NOMO-1 treated with dmso at 0.1 percent for 144 hours (cell line): ENCODE measurements around the gene IFT27.

ENCODE experiments used
- DNase-seq: peaks from one replicate; lab custom pipeline; 2025; ENCODE audit not compliant: unreplicated experiment; lab: John Stamatoyannopoulos, UW

Gene IFT27, protein sequence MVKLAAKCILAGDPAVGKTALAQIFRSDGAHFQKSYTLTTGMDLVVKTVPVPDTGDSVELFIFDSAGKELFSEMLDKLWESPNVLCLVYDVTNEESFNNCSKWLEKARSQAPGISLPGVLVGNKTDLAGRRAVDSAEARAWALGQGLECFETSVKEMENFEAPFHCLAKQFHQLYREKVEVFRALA

DNA sequence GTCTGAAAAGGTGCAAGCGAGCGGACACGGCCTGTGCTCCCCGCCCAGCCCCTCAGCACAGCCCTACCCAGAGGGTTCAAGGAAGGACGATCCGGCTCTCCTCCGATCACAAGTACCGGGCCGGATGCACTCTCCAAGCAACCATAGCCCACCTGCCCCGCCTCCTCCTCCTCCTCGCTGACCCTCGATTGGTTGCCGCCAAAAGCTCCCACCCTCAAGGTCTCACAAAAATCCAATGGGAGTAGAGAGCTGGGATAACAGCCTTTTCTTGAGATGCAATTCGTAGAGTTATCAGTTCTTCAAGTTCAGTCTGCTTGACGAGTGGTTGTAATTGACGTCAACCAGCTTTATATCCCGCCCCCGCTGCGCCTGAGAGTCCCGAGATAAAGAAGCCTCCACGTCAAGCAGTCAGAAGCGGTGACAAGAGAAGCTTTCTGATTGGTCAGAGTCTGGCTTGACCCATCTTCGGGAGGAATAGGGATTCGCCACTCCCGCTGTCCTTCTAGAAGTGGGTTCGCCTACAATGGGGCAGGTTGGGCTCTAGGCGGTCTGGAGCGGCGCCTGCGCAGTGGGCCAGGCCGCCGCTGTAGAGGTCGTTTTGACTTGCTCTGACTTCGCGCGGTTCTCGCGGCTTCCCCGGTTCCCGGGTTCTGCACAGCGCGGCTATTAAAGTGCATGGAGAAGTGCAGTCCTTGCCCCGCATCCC lies at the start of gene IFT27:
TSS of gene IFT27 (minus strand) at position 156 of the 706 bp plus-strand sequence. CDS start 412 bp downstream, outside the sequence.
- DNase-seq = peak; percentile 98

DNA sequence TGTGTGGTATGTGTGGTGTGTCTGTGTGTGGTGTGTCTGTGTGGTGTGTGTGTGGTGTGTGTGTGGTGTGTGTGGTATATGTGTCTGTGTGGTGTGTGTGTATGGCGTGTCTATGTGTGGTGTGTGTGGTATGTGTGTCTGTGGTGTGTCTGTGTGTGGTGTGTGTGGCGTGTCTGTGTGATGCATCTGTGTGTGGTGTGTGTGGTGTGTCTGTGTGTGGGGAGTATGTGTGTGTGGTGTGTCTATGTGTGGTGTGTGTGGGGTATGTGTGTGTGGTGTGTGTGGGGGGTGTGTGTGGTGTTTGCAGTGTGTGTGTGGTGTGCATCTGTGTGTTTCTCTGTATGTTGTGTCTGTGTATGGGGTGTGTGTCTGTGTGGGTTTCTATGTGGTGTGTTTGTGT lies 48.7 kb upstream of the IFT27 start:
- no peak for DNase-seq

DNA sequence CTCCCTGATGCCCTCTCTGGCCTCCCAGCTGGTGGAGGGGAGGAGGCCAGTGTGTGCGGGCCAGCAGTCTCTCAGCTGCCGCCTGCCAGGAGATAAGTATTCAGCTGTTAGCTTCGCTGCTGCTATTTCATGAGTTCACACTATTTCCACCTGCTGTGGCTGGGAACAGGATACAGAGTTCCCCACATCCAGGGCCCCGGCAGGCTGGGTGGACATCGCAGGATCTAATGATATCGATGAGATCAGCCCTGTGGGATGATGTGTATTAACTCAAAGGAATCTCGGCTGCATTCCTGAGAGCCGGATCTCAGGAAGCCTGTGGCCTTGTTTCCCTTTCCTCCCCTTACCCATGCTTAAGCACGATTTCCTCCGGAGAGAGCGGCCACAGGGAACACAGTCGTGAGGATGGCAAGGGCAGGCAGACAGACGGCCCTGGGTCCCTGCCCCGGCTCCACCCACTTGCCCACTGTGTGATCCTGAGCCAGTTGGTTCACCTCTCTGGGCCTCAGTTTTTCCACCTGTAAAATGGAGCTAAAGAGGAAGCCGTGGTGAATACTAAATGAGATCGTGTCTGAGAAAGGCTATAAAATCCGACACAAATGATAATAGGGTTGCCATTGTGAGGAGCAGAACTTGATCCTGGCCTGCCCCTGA lies 47.4 kb upstream of the IFT27 start:
- DNase-seq = no peak

DNA sequence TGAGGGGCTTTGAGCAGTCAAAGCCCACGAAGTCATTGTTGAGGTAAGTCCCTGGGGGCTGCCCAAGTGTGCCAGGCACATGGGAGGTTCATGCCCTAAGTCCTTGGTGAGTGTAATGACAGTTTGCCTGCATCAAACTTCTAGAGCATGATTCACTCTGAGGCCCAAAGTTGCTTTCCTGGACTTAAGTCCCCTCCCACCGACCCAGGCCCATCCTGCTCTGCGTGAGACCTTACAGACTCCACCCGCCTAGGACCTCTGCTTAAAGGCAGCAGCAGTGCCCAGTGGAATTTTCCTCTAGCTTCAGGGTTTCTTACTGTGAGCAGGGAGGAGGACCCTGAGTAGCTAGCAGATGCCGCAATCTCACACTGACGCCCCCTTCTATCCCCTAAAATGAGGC lies 46.7 kb upstream of the IFT27 start:
- no peak for DNase-seq

DNA sequence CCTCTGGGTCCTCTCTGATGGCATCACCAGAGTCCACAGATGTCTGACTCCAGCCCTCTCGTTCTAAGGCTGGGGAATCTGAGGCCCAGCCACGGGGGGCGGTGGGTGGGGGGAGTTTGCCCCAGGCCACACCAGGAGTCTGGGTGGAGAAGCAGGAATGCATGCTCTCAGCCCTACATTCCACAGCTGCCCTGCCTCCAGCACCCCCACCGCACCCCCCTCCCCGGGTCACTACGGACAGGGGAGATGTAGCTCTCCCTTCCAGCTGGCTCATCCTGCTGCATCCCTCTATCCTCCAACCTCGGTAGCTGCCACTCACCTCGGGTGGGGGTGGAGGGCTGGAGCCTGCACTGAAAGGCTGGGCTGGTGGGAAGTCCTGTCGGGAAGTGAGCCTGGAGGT lies 43.2 kb upstream of the IFT27 start:
- DNase-seq = no peak

DNA sequence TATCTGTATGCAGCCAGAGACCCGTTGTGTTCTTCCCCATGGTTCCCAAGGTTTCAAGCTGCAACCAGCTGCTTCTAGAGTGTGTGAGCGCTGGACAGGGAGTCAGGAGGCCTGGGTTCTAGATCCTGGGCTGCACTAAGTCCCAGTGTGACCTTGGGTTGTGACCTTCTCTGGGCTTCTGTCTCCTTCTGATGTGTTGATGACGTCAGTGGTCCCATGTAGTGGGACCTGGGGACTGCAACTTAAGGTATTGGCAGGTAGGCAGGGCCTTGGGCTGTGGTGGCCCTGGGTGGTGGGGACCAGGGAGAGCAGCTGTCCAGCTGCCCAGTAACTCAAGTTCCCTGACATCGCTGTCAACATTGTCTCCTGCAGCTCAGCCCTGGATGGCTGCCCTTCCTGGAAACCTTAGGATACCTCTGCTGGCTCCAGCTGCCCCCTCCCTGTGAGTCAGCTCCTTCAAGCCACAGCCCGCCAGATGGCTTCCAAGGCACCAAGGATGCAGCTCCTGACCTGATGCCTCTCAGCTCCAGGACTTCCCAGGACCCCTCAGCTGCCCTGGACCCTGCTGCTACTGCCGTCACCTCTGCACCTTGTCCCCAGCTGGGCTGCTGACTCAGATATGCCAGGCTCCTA lies 42.2 kb upstream of the IFT27 start:
- no peak for DNase-seq

DNA sequence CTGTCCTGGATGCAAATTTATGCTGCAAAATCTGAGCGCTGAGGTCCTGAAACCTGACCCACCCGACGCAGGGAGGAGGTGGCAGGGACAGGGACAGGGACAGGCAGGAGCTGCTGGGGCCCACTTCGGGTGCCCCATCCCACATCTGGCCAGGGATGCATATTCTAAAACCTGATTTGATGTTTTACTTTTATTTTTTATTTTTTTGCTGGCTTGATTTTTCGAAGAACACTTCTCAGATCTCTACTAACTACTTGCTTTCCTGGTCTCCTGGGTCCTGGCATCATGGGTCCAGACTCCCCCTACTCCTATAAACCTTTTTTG lies 41.6 kb upstream of the IFT27 start:
- DNase-seq = no peak

DNA sequence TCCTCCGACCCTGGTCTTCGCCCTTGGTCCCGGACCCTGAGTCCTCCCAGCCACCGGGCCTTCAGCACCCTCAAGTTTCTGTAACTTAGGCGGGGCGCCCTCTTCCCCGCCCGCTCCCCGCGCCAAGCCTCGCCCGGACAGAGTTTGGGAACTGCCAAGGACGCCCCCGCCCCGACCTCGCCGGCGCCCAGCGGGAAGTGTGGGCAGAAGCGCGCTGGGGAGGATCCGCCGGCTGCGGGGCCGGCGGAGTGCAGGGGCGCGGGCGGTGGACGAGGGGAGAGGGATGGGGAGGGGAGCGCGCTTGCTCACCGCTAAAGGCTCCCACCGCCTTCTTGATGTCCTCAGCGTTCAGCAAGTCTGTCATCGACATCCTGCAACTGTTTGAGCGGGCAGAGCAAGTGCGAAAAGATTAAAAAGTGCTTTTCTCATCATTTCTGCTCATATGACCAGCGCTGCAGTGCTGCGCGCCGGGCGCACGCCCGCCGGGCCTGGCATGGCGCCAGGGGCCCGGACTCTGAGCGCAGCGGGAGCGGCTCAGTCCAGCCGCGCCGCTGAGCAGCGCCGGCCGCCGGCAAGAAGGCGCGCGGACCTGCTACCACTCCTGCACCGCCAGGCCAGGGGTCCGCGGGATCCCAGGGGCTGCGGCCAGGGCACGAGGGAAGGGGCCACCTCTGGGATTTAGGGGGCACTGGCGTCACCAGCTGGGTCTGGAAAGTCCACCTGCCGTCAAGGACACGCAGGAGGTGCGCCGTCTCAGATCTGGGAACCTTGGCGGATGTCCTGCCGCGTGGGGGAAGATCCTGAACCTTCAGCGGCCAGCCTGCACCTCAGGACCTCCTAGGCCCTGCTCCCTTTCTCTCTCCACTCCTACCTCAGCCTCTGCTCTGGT lies 41.0 kb upstream of the IFT27 start, which contains the start of gene PVALB:
TSS of gene PVALB (minus strand) at position 400 of the 889 bp plus-strand sequence. CDS start at position 370, 30 bp downstream.
- DNase-seq = no peak

DNA sequence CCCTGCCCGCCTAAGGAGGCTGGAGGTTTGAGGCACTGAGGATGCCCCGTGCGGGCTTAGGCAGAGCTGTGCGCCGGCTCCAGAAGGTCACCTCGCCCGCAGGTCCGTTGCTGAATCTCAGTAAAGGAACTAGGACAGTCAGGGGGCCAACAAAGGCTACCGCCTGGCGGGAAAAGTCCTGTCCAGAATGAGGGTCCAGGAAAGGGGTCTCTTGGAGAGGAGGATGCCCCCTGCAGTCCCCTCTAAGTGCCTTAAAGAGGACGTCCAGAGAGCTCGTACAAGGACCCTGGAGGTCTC lies 40.4 kb upstream of the IFT27 start:
- no peak for DNase-seq

DNA sequence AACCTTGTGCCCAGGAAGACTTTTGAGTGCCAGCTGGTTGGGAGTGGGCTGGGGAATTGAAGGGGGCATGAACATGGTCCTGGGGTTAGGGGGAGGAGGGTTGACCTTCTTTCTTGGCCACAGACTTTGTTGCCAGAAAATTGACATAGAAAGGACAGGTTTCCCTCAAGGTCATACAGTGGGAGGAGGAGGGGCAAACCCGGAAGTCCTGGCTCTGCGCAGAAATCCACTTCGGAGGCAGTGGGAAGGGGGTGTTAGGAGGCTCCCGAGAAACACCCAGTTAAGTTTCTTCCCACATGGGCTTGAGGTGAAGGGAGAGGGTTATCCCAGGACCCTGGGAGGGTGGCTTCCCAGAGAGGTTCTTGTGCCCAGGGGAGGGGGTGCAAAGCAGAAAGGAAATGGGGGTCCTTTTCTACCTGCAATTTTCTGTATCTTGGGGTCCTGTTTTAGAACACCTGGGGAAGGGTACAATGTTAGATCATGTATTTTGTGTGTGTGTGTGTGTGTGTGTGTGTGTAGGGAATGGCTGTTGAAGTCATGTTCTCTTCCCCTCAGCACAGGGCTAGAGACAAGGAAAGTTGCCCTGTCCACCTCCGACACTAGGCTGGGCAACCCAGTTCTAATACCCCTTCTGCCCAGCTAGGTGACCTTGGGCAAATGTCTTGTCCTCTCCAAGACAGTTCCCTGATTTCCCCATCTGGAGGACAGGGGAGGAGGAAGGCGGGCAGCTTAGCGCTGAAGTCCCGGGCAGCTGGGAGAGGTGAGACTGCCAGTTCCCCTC lies 39.8 kb upstream of the IFT27 start:
- DNase-seq = no peak

DNA sequence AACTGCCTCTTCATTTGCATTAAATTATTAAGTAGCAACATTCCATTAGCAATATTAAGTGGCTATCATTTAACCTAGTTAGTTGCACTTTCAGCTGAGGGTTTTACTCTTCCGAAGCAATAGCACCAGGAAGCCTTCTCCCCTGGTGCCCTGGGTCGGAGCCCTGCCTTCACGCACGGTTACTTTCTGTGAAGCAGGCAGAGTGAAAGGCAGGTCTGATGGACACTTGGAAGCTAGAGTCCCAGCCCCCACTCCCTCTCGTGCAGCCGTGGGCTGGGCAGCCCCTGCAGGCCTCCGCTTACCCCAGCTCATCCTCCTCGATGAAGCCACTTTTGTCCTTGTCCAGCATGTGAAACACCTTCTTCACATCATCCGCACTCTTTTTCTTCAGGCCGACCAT lies 38.9 kb upstream of the IFT27 start:
- DNase-seq = no peak

DNA sequence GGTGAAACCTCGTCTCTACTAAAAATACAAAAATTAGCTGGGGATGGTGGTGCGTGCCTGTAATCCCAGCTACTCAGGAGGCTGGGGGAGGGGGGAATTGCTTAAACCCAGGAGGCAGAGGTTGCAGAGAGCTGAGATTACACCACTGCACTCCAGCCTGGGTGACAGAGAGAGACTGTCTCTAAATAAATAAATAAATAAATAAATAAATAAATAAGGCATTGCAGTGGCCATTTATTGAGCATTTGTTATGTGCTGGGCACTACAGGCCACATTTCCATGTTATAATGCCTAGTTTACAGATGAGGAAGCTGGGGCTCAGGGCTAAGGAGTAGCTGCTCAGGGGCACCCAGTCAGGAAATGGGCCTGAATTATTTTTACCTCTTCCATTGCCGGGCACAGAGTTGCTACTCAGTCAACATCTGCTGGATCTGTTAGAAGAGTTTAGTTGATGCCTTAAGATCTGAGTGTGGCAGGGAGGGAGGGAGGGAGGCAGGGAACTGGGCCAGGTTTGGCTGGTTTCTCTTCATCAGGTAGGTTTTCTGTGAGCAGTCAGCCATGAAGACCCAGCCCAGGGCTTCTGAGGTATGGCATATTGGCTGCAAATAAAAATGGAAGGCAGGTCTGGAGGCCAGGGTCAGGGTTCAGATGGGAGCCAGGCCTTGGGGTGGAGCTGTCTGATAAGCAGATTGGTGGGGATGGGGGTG lies 35.3 kb upstream of the IFT27 start:
- no peak for DNase-seq

DNA sequence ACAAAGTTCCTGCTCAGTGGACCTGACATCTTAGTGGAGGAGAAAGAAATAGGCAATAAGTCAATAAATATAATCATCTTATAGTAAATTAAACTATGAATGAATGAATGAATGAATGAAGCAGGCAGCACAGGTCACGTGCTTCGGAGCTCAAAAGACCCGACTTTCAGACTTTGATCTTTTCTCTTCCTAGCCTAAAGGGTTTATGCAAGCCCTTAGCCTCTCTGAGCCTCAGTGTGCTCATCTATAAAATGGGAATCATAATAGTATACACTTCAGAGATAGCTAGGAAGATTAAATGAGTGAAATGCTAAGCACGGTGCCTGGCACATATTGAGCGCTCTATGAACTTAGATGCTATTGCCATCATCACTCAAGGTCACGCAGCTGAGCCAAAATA lies 33.4 kb upstream of the IFT27 start:
- no peak for DNase-seq

DNA sequence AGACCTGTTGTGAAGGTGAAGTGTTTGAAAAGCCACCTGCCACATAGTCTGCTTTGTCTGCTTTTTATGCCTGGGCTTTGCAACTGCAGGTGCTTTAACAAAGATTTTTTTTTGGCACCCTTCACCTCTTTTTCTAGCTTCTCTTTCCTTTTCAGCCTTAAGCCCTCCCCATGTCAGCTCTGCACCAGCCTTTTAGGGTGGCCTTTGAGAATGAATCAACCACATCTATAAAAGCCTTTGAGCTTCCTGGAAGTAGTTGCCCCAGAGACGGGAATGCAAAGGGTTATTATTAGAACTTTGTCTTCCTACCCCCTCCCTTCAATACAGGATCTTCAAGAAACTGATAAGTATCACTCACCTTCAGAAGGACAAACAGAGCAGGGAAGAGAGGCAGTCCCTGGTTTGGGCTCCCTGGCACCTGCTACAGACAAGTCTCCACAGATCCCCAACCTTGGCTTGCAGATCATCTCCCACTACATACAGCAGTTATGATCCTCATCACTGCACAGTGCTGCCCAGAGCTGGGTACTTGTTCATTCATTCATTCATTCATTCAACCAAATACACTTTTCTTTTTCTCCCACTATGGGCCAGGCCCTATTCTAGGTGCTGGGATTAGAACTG lies 32.9 kb upstream of the IFT27 start:
- DNase-seq = no peak

DNA sequence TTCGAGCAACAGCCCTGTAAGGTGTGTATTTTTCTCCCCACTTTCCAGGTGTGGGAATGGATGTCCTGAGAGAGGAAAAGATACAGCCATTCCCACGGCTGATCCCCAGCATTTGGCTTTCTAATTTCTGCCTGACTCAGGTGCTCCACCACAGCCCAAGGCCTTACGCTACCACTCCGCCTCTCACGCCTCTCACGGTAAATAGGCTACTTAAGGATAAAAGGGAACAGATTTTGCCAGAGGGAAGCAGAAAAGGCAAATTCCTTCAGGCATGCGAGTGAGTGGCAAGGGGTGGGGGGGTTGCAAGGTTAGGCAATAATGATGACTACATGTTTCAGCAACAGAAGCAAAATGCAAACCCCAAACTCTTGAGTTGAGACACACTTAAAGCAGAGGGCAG lies 31.7 kb upstream of the IFT27 start:
- DNase-seq = no peak

DNA sequence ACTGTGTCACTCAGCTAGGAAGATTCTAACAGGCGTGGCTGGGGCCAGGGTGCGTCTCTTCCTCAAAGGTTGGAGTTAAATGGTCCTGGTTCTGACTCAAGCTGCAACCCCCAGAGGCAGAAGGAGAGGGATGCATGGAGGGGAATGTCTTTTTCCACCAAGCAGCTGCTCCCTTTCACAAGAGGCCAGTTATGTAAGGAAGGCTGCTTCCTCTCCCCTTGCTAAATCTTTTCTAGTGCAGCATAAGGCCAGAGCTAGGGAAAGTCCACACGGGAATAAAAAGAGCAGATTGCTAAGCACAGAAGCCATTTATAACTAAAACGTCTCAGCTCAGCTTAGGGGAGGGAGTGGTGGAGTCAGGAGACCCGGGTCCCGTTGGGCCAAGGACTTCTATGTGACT lies 30.9 kb upstream of the IFT27 start:
- DNase-seq = no peak

DNA sequence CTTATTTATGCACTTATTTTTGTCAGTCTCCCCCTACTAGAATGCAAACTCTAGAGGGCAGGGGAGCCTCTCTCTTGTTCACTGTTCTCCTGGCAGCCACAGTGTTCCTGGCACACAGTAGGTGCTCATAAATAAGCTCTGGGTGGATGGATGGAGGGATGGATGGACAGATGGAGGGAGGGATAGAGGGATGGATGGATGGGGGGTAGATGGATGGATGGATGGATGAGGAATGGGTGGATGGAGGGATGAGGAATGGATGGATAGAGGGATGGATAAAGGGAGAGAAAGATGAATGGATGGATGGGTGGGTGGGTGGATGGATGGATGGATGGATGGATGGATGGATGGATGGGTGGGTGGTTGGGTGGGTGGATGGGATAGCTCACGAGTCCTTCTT lies 27.4 kb upstream of the IFT27 start:
- DNase-seq = no peak

DNA sequence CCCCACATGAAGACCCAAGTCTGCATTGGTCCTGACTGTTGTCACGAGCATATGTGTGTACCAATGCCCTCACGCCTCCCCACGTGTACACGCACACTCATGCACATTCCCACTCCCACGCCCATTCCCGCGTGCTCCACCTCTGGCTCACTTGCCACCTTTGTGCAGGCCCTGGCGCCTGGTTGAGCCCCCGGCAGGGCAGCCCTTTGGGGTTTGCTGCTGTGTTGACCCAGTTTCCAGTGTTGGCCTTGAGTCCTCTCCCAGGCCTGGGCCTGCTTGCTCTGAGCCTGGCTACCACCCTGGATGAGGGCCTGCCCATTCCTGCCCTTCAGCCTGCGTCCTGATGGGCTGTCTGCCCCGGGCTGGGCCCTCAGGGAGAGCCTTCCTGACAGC lies 22.8 kb upstream of the IFT27 start:
- DNase-seq = no peak

DNA sequence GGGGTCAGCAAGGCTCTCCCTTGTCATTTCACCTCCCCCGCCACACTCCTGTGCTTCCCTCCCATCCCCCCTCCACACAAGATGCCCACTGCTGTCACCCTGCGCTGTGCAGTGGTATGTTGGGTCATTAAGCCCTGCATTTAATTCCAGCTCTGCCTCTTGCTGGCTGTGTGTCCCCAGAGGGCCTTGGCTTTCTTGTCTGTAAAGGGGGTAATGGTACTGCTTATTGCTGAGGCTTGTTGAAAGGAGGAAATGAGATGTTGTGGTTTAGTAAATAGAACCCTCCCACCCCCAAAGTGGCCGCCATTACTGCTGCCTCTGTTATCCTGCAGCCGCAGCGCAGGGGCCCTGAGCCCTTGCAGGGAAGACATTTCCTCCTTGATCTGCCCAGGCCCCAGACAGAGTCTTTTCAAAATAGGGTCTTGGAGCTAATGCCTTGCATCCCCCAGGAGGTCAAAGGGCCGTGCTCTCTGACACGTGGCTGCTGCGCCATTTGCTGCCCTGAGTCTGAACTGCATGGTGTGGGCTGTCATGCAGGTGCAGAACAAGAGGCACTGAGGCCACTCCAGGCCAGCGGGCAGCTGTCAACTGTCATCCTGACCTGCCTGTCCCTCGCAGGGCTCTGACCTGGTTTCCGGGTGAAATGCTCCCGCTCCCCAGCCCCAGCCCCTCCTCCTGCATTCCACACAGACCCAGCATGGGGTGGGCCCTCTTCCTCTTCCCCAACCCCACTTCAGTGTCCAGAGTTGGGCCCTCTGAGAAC lies 22.2 kb upstream of the IFT27 start:
- no peak for DNase-seq
